PFSK-1 (cell line): Measurements from ENCODE around the gene CXCR6.

Experiments used
- POLR2AphosphoS5 ChIP-seq: IDR thresholded peaks from 2 replicates; pipeline ENCODE4 v1.6.1; 2012; ENCODE audit warnings: low read depth, mild to moderate bottlenecking, control low read depth, low read length, moderate library complexity
- REST ChIP-seq, 2 experiments: IDR thresholded peaks; 2 replicates each; pipeline versions ENCODE4 v1.6.1 to v1.8.0; 2011 to 2012; ENCODE audit warnings: low read depth in 2 of 2, low read length in 2 of 2, control low read depth in 1 of 2, inconsistent platforms in 1 of 2, mild to moderate bottlenecking in 1 of 2, moderate library complexity in 1 of 2; ENCODE audit not compliant: insufficient read depth in 1 of 2
- SIN3A ChIP-seq: IDR thresholded peaks from 2 replicates; pipeline ENCODE4 v1.6.1; 2012; ENCODE audit warnings: mild to moderate bottlenecking, low read length, moderate library complexity, borderline replicate concordance; ENCODE audit not compliant: insufficient read depth
- TAF1 ChIP-seq: IDR thresholded peaks from 2 replicates; pipeline ENCODE4 v1.6.1; 2012; ENCODE audit warnings: low read length, control low read depth, borderline replicate concordance; ENCODE audit not compliant: insufficient read depth

DNA sequence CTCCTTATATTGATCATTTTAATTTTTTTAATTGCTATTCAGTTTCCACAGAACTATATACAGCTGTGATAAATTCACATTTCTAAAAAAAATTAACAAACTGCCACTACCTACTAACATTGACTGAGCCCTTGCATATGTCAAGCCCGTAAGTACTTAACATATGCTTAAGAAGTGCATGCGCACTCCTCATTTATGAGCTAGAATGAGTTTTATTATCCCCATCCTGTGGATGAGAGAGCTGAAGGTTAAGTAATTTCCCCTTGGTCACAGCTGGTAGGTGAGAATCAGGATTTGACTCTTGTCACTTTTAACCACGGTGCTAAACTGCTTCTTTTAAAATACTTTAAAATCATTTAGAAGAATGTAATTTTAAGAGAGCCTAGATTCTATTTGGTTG is 25.9 kb downstream of the CXCR6 start:
- TF ChIP-seq POLR2AphosphoS5 (no peak), TAF1 (no peak), SIN3A (no peak), REST (IDR thresholded peaks at IDR 0.05; ENCODE audit: insufficient read depth in 1 of 2, low read depth in 2 of 2, low read length in 2 of 2) (no peak)
